Globus pallidus (tissue), 1 donor: ENCODE measurements around the gene PLEKHG3.

Source experiments
- DNase-seq: peaks from one replicate; pipeline ENCODE4 v3.0.0-alpha.2; 2015; ENCODE audit warnings: low spot score

The PLEKHG3 gene

DNA sequence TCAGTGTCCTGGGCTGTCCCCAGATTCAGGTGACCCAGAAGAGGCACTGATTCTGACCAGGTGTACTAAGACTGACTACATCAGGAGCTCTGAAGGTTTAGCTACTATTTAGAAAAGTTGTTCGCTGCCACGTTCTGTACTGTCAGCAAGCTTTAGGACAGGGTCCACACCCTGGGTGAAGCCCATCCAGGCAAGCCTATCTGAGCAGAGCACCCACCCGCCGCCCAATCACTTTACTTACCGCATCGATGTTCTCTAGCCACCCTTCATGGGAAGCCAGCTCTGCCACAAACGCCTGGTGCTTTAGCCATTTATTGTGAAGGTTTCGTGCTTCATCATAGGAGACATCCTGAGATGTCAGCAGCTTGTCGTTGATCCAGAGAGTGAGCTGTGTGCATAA lies 79.8 kb downstream of the PLEKHG3 start:
- DNase-seq, result no peak

DNA sequence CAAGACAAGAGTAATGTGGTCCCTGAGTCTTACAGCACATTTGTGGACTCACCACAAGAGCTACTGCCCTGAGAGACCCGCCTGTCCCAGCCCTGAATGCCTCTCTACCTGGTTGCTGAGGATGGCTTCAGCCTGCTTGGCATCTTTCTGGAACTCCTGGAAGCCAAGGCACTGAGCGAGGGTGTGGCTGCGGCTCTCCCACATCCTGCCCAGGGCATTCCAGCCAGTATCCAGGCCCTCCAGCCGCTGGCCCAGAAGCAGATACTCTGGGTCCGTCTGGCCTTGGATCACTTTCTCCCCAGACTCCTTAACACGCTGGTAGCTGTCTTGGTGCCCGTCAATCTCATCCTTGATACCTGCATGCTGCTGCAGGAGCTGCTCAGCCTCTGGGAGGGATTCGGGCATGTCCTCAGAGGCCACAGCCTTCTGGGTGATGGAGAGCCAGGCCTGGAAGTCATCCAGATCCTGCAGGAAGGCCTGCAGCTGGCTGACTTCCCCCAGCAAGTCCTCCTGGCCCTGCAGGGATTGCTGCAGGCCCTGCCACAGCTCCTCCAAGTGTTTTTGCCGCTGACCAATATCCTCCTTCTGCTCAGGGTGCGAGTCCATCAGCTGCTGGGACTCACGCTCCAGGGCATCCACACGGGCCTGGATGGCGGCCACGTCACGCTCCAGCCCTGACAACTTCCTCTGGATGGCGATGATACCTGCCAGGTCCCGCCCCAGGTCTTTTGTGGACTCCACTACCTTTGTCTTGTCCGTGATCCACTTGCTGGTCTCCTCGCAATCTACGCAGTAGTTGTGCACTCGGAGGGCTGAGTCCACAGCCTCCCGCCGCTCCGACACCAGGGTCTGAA lies 82.3 kb downstream of the PLEKHG3 start:
- DNase-seq, result no peak

DNA sequence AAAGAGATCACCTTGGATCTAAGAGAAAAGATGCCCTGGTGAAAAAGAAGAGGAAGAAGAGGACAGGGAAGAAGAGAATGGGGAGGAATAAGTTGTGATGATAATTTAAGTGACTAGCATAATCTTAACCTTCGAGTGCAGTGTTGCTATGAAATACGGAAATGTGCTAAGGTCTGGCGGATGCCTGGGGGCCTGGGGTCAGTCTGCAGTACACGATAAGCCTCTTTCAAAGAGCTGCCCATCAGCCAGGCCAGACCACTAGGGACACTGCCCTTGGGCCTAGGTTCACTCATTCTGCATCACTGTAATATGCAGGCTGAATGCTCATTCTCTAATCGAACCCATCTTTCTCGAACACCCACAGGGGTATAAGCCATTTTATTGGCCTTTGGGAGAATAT lies 83.4 kb downstream of the PLEKHG3 start:
- DNase-seq, result no peak

DNA sequence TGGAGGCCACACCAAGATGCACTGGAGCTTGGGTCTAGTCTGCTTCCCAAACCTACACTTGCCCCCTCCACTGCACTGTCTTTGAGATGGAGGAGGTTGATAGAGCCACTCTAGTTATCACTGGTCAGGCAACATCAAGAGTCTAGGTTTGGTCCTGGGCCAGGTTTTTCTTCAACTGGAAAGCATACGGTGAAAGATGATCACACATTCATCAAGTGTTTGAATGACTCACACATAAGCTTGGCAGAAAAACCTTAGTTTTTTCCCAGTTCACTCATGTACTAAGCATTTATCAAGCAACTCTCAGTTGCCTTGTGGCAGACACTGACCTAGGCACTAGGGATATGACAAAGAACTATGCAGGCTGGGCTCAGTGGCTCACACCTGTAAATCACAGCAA lies 84.5 kb downstream of the PLEKHG3 start:
- DNase-seq, result no peak

DNA sequence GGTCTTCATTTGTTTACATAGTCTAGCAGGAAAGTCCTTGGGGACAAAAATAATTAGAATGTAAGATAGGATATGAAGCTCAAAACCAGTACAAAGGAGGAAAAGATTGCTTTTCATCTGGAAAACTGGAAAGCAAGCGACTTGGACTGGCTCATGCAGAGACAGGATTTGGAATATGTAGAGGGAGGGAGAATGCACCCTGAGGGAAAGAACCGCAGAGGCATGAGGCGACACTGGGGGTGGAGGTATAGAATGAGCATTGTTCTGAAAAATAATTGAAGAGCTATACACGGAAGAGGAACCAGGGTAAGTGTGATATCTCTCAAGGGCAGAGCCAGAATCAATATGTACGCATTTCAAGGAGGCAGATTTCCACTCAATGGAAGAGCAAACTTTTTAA lies 85.5 kb downstream of the PLEKHG3 start:
- no peak for DNase-seq

DNA sequence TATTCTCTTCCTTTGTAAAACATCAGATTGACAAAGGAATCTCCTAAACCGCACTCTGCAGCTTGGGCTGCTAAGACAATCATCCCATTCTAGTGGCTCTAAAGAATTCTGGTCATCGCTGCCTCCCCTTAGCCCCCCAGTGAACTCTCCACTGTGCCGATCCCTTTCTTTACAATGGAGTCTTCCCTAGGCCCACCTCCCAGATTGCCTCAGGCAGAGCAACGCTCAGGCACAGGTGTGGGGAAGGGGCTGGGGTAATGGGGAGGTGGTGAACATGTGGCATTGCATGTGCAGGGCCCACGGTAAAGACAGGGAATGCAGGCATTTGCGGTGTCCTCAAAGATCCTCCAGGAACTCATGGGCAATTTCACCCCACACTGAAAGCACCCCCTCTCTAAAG lies 86.3 kb downstream of the PLEKHG3 start:
- DNase-seq, result no peak

DNA sequence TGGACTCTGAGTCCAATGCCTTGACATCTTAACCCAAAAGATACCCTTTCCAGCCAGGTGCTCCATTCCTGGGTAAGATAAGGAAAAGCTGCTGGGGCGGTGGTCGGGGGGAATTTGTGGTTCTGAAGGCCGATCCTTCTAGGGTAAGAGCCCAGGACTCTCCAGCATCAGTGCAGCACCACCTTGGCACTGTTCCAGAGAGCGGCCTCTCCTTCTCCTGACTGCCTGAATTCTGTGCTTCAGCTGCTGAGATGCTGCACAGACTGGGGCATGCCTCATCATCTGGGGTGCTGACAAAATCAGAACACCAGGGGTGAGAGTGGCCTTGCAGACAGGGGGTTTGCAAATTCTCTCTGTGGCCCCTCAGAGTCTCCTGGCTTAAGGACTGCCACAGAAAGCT lies 88.0 kb downstream of the PLEKHG3 start:
- DNase-seq, result no peak

DNA sequence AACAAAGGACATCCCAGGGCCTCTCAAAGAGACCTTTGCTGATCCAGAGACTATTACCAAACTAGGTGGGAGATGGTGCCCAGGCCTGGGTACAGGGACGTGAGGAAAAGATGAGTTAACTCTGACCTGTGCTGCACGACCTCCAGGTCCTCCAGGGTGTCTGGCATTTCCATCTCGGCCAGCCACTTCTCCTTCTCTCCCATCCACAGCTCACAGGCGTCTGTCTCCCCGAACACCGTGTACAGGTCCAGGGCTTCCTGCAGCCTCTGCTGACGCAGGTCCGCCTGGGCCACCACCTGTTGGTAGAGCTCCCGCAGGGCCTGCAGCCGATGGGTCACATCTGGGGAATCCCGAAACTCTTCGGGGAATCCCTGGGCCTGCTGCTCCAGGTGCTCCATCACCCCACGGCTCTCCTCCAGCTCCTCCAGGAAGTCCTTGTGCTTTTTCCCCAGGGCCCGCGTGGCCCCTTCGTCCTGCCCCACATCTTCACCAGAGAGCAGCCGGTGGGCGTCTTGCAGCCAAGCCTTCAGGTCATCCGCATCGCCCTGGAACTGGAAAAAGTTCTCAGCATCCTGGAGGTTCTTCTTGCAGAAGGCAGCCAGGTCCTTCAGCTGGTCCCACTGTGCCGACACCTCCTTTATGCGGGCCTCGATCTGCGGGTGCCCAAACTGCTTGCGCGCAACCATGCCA lies 88.8 kb downstream of the PLEKHG3 start:
- DNase-seq, result no peak

DNA sequence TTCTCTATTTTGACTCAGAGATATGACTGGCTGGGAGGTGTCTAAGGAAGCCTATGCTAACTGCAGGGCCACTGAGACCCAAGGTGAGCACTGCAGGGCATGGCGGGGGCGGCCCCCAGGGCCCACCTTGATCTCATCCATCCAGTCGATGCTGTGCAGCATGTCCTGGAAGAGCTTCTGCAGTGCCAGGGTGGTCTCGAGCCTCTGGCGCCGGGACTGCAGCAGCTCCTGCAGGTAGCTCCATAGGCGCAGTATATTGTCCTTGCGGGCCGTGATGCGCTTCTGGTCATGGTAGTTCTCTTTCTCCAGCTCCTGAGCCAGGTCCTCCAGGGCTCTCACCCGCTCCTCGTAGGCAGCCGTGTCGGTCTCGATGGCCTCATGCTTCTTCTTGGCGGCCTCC lies 91.0 kb downstream of the PLEKHG3 start:
- no peak for DNase-seq

DNA sequence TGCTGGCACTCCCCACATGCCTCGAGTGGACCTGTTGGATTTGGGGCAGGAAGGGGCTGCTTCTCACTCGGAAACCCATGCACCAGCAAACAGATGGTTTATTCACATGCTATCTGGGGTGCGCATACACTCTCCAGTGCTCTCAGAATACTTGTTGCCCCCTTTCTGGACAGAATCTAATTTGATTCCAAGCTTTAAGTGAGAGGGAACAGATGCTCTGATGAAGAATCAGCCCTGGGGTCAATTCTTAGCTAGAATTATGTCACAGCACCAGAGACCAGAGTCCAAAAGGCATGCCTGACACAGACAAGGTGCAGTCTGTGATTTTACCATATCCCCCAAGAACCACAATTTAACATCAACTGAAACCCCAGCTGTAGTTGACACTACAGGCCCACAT lies 91.7 kb downstream of the PLEKHG3 start:
- no peak for DNase-seq

DNA sequence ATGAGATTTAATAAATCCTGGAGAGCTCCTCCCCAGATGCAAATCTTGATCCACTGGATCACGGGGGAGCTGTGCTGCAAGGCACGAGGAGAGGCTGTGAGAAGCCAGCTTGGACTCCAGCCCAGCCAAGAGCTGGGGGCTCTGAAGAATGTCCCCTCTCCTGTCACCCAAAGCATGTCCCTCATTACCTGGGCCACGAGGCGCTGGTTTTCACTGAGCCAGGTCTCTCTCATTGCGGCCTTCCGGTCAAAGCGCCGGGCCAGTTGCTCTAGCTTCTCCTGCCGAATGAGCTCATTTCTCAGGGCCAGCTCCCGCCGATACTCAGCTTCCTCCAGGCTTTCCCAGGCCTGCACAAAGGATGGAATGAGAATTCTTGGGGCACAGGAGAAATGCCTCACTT lies 92.1 kb downstream of the PLEKHG3 start:
- no peak for DNase-seq

DNA sequence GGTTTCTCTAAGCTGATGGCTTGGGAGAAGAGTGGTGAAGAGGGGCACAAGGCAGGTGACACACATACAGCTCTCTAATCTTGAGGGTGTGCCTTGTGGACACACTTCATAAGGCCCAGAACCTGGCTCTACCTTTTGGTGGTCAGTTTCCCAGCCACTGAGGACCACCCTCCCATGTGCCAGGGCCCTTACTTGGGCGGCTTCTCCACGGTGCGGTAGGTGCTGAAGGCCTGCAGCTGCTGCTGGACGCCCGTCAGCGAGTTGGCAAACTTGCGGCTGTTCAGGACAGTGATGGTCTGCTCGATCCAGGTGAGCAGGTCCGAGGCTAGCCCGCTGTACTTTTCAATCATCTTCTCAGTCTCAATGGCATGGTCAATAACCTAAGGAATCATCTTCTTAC lies 95.3 kb downstream of the PLEKHG3 start:
- DNase-seq, result no peak
